HG02763 (cell line): Measurements from ENCODE around the gene CTNND1.
"Not testable (repeated sequence)": the region's sequence is repeated elsewhere in the genome, so short reads cannot be mapped to it uniquely, and the experiment has no call there.

Experiments used
- ATAC-seq: cut with Tn5 transposase; IDR thresholded peaks from one replicate; pipeline ENCODE4 v1.9.1; 2021; ENCODE audit warnings: mild to moderate bottlenecking, moderate library complexity; ENCODE audit not compliant: unreplicated experiment

Gene CTNND1, protein sequence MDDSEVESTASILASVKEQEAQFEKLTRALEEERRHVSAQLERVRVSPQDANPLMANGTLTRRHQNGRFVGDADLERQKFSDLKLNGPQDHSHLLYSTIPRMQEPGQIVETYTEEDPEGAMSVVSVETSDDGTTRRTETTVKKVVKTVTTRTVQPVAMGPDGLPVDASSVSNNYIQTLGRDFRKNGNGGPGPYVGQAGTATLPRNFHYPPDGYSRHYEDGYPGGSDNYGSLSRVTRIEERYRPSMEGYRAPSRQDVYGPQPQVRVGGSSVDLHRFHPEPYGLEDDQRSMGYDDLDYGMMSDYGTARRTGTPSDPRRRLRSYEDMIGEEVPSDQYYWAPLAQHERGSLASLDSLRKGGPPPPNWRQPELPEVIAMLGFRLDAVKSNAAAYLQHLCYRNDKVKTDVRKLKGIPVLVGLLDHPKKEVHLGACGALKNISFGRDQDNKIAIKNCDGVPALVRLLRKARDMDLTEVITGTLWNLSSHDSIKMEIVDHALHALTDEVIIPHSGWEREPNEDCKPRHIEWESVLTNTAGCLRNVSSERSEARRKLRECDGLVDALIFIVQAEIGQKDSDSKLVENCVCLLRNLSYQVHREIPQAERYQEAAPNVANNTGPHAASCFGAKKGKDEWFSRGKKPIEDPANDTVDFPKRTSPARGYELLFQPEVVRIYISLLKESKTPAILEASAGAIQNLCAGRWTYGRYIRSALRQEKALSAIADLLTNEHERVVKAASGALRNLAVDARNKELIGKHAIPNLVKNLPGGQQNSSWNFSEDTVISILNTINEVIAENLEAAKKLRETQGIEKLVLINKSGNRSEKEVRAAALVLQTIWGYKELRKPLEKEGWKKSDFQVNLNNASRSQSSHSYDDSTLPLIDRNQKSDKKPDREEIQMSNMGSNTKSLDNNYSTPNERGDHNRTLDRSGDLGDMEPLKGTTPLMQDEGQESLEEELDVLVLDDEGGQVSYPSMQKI

GRCh38 chr11:57761301-57762234 is at the start of gene CTNND1:
Gene CTNND1 (plus strand): TSS chr11:57761802. CDS start chr11:57791479, 29,677 bp downstream.
- peak; percentile 82 for ATAC-seq

GRCh38 chr11:57712256-57713150 is 49.1 kb upstream of the CTNND1 start, which contains the start of gene TMX2:
Gene TMX2 (plus strand): TSS chr11:57712593. CDS start chr11:57712619, 26 bp downstream.
- ATAC-seq = peak; percentile 94

GRCh38 chr11:57713835-57714234 is 47.8 kb upstream of the CTNND1 start:
- no peak for ATAC-seq

GRCh38 chr11:57716726-57717125 is 44.9 kb upstream of the CTNND1 start:
- not testable (repeated sequence) for ATAC-seq

- ATAC-seq = no peak
These were observed 34.4 kb upstream of the CTNND1 start for GRCh38 chr11:57727185-57727584.

GRCh38 chr11:57728829-57729228 is 32.8 kb upstream of the CTNND1 start:
- no peak for ATAC-seq

DNA sequence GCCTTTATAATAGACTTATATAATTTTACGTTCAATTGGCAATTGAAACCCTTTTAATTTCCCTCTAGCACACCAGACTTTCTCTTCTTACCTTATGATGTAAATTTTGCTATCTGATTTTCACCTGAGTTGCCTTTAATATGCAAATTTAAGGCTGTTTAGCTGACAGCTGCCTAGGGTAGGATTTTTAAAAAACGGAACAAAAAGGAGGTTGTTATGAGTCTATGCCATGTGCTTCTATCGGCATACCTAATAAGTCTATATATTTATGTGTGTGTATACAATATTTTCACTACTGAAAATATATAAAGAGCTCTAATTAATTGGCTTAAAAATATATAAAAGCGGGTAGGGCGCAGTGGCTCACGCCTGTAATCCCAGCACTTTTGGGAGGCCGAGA is 32.1 kb upstream of the CTNND1 start:
- ATAC-seq = no peak

DNA sequence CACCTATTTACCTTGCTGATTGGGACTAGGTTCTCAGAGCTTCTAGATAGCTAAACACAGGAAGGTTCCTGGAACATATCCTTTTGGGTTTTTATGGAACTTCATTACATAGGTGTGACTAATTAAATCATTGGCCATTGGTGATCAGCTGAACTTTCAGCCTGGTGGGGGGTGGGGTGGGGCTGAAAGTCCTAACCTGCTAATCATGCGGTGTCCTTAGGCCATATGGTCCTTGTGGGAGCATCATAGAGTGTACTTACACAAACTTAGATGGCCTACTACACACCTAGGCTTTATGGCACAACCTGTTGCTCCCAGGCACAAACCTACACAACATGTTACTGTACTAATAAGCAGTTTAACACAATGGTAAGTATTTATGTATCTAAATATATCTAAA is 28.9 kb upstream of the CTNND1 start:
- no peak for ATAC-seq

DNA sequence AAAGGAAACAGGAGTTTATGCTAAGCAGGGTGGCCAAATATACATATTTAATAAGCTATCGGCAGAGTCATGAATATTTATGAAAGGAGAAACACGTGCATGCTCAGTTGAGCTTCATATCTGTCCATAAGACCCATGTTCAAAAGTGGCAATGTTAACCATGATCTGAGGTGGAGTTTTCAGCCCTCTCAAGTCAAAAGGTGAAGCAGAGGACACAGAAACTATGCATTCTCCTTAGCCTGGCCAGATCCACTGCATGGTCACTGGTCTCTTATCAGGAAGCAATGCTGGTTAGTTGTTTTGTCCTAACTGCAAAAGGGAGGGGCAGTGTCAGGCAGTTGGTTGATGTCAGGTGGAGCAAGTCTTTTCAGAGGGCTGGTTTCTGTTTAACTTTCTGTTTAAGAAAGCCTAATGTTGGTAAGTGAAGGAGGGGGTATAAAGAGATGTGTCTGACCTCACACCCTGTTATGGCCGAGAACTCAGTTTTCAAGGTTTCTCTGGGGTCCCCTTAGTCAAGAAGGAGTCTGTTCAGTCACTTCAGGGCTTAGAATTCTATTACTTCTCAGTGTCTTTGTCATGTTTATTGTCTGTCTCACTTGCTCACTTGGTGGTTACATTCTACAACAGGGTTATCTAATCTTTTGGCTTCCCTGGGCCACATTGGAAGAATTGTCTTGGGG is 25.8 kb upstream of the CTNND1 start:
- ATAC-seq = no peak

DNA sequence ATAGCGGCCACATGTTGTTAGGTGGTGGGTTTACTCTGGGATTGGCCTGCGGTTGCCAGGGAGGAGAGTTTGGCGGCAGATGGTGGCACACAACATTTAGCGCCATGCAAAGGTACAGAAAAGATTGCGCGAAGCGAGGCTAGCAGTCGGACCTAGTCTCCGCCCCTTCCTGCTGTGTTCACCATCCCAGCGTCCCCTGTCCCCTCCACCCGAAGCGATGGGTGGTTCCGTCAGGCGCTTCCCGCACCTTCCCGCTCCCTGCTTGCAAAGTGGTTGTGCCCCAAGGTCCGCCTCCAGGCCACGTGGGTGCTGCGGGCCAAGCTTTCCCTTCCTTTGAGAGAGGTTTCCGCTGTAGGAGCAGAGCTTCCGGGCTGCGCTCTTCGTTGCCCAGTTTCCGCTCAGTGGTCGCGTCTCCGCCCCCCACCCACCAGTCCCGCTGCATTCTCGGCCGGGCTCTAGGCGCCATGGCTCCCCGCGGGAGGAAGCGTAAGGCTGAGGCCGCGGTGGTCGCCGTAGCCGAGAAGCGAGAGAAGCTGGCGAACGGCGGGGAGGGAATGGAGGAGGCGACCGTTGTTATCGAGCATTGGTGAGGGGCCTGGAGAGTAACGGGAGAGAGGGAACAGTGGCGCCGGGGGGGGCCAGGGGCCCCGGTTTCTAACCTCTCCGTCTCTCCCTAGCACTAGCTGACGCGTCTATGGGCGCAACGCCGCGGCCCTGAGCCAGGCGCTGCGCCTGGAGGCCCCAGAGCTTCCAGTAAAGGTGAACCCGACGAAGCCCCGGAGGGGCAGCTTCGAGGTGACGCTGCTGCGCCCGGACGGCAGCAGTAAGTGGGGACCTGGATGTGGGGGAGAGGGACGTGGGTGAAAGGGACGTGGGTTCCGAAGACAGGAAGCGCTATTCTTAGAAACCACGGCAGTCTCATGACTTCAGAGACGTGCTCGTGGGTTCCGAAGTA is 20.2 kb upstream of the CTNND1 start, which contains the start of gene SELENOH:
Gene SELENOH, plus strand, starts transcription at position 360 of the 955 bp plus-strand sequence. Its CDS starts 105 bp downstream, at position 465.
- ATAC-seq = peak; percentile 91

- no peak for ATAC-seq
These were observed 19.5 kb upstream of the CTNND1 start for GRCh38 chr11:57742087-57742452.

- ATAC-seq = no peak
These were observed 17.2 kb upstream of the CTNND1 start for GRCh38 chr11:57744357-57744756.

DNA sequence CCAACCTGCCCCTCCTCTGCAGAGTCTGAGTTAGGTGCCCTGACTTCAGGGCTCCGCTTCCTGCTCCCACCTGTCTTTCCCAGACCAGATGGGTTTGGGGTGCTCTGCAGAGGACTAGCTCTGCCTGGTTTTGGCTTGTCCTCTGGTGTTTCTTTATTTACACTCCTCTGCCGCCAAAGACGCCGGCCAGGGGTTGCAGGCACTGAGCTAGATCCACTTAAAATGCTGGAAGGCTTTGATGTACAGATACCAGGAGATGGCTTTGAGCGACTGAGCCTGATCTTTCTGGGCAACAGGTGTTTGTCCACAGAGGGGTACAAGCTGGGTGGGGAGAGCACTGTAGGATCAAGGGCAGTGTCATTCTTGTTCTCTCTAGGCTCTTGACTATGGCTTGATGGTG is 16.4 kb upstream of the CTNND1 start:
- ATAC-seq = no peak

DNA sequence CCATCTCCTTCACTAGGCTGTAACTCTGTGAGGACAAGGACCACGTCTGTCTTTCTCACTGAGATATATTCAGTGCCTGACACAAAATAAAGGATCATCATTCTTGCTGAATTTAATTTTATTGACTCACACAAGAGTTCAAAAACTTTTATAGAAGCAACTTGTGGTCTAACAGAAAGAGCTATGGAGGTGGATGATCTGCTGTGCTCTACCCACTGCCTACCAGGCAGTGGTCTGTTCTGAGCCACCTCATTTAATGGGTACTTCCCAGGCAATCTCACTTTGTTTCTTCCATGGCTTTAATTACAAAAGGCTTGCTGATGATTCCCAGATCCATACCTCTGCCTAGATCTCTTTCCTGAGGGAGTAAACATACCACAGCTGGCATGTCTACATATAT is 14.7 kb upstream of the CTNND1 start:
- ATAC-seq = no peak

DNA sequence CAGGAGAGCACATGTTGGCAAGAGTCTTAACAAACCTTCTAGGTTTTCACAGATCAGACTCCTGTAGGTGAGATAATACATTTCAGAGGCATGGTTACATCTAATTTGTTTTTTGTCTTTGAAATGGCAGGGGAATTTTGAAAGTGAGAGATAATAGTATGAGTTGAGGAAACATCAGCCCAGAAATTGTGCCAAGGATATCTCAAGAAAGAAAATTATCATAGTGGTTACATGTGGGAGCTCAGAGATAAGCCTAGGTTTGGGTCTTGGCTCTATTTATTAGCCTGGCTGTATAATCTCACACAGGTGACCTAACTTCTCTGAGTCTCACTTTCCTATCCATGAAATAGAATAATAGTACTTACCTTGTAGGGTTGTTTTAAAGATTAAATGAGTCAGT is 10.4 kb upstream of the CTNND1 start:
- no peak for ATAC-seq

GRCh38 chr11:57751676-57752253 is 9.8 kb upstream of the CTNND1 start, which contains the start of gene BTBD18:
Gene BTBD18 (minus strand): TSS chr11:57751819. CDS start chr11:57751188, 631 bp downstream.
- no peak for ATAC-seq

- ATAC-seq = no peak
These were observed 8.6 kb upstream of the CTNND1 start for GRCh38 chr11:57752954-57753353.
